ENCODE results near the gene CDC37L1. TPM values are rescaled to one million over a fixed set of nuclear protein-coding genes. Genes with fewer than 3 reads are reported as not detected.

CDC37L1 gene
- total RNA-seq, 2 donors from 2014 or later = 7.9 to 9.9 TPM

DNA sequence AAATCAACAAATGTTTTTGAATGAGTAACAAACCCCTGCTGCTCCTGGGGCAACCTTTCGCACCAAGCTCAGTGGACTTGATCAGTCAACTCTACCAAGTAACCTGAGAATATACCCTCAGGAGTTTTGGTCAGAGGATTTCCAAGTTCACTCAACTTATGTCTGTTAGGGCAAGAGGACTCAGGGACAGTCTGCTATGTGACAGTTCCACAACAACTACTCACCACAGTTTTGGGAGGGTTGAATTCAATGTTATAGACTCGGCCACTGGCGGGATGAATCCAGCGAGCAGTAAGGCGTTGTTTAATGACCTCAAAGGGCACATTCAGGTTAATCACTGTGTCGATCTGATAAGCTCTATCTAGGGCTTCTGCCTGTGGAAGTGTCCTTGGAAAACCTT, 39.5 kb downstream of the CDC37L1 start:
- no peak for DNase-seq
- no peaks in the 10 kb centered on the region for H3K27me3 ChIP-seq
- H3K36me3 ChIP-seq (replicated peaks in 1 of 2; ENCODE audit: insufficient read depth in 1 of 2, low read depth in 2 of 2) = peaks cover 0 to 36% of the 10 kb centered on the region in 2 donors
- no peaks in the 10 kb centered on the region for H3K4me1 ChIP-seq
- intact Hi-C loops (cut with DNase I) = no loop called here
- no peak overlapping the region for H3K27ac ChIP-seq
- 78 to 99% methylated on average over 5 to 6 of the region's 6 CpGs for WGBS, 2 donors
- no peak overlapping the region for H3K4me3 ChIP-seq
- ATAC-seq = no peak
- no peaks in the 10 kb centered on the region for H3K9me3 ChIP-seq
- no peak for TF ChIP-seq POLR2A (IDR thresholded peaks at IDR 0.05)
- TF ChIP-seq, protein P1, sequence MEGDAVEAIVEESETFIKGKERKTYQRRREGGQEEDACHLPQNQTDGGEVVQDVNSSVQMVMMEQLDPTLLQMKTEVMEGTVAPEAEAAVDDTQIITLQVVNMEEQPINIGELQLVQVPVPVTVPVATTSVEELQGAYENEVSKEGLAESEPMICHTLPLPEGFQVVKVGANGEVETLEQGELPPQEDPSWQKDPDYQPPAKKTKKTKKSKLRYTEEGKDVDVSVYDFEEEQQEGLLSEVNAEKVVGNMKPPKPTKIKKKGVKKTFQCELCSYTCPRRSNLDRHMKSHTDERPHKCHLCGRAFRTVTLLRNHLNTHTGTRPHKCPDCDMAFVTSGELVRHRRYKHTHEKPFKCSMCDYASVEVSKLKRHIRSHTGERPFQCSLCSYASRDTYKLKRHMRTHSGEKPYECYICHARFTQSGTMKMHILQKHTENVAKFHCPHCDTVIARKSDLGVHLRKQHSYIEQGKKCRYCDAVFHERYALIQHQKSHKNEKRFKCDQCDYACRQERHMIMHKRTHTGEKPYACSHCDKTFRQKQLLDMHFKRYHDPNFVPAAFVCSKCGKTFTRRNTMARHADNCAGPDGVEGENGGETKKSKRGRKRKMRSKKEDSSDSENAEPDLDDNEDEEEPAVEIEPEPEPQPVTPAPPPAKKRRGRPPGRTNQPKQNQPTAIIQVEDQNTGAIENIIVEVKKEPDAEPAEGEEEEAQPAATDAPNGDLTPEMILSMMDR (IDR thresholded peaks at IDR 0.05) = no peak

DNA sequence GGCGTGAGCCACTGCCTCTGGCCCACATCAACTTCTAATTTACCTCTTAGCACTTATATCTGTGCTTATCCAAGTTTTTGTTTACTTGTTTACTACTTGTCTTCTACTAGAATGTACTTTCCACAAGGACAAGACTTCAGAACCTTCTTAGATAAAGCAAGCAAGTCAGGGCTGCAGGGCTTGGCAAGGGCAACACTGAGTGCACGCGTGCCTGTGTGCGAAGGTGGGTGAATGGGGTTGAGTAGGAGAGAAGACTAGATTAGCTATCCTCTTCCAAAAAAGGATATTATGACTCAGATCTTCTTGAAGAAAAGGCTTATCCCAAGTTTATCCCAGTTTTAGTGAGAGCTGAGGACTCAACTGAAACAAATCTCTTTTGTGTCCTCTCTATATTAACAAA, 42.4 kb downstream of the CDC37L1 start:
- no peaks in the 10 kb centered on the region for H3K27me3 ChIP-seq
- H3K36me3 ChIP-seq (replicated peaks in 1 of 2; ENCODE audit: insufficient read depth in 1 of 2, low read depth in 2 of 2) = peaks cover 0 to 24% of the 10 kb centered on the region in 2 donors
- DNase-seq (no peak), ATAC-seq (no peak)
- no peak for TF ChIP-seq POLR2A (IDR thresholded peaks at IDR 0.05)
- TF ChIP-seq, protein P1 (IDR thresholded peaks at IDR 0.05) = no peak
- H3K4me3 ChIP-seq = no peak overlapping the region
- no peak overlapping the region for H3K27ac ChIP-seq
- 96 to 98% methylated on average over 4 of the region's 4 CpGs for WGBS, 2 donors
- H3K9me3 ChIP-seq = no peaks in the 10 kb centered on the region
- intact Hi-C loops (cut with DNase I) = no loop called here
- no peaks in the 10 kb centered on the region for H3K4me1 ChIP-seq

DNA sequence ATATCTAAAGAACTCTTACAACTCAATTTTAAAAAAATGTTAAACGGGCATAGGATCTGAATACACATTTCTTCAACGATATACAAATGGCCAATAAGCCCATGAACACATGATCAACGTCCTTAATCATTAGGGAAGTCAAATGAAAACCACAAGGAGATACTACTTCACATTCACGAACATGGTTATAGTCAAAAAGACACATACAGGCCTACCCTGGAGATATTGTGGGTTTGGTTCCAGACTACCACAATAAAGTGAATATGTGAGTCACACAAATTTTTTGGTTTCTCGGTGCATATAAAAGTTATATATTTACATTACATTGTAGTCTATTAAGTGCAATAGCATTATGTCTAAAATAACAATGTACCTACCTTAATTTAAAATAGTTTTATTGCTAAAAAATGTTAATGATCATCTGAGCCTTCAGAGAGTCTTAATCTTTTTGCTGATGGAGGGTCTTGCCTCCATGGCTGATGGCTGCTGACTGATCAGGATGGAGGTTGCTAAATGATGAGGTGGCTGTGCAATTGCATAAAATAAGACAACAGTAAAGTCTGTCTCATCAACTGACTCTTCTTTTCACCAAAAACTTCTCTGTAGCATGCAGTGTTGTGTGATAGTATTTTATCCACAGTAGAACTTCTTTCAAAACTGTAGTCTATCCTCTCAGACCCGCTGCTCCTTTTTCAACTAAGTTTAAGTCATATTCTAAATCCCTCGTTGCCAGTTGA, 46.5 kb downstream of the CDC37L1 start:
- no peak overlapping the region for H3K4me3 ChIP-seq
- H3K9me3 ChIP-seq = no peaks in the 10 kb centered on the region
- H3K27ac ChIP-seq = no peak overlapping the region
- no peak for TF ChIP-seq POLR2A (IDR thresholded peaks at IDR 0.05)
- TF ChIP-seq, protein P1 (IDR thresholded peaks at IDR 0.05) = no peak
- intact Hi-C loops (cut with DNase I) = no loop called here
- ATAC-seq (no peak), DNase-seq (no peak)
- H3K27me3 ChIP-seq = no peaks in the 10 kb centered on the region
- H3K36me3 ChIP-seq (replicated peaks in 1 of 2; ENCODE audit: insufficient read depth in 1 of 2, low read depth in 2 of 2) = peaks cover 0 to 3% of the 10 kb centered on the region in 2 donors
- WGBS, 2 donors = 84 to 94% methylated on average over 7 of the region's 7 CpGs
- H3K4me1 ChIP-seq = peaks cover 4% of the 10 kb centered on the region

DNA sequence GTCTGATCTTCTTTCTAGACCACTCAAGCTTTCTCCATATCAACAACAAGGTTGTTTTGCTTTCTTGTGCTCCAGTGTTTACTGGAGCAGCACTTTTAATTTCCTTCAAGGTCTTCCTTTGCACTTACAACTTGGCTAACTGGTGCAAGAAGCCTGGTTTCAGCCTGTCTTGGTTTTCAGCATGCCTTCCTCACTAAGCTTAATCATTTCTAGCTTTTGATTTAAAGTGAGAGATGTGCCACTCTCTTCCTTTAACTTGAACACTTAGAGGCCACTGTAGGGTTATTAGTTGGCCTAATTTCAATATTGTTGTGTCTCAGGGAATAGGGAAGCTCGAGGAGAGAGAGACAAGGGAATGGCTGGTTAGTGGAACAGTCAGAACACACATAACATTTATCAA, 48.2 kb downstream of the CDC37L1 start:
- DNase-seq = no peak
- WGBS, 2 donors = 20 to 28% methylated on average over 1 of the region's 1 CpG

More for the DNA sequence above, 48.2 kb downstream of the CDC37L1 start:
- Histone ChIP-seq H3K27me3 (no peaks in the 10 kb centered on the region), H3K27ac (no peak overlapping the region), H3K4me3 (no peak overlapping the region), H3K4me1 (peaks cover 12% of the 10 kb centered on the region), H3K36me3 (replicated peaks in 1 of 2; ENCODE audit: insufficient read depth in 1 of 2, low read depth in 2 of 2) (no peaks in the 10 kb centered on the region), H3K9me3 (no peaks in the 10 kb centered on the region)
- ATAC-seq = no peak
- TF ChIP-seq POLR2A (IDR thresholded peaks at IDR 0.05) = no peak
- TF ChIP-seq, protein P1 (IDR thresholded peaks at IDR 0.05) = no peak
- intact Hi-C loops (cut with DNase I) = no loop called here
